ENCODE results near the gene NTF4.
"Not testable (repeated sequence)": the region's sequence is repeated elsewhere in the genome, so short reads cannot be mapped to it uniquely, and the experiment has no call there.

The NTF4 gene

GRCh38 chr19:49057636-49058234, 6.9 kb downstream of the NTF4 start, which contains the start of gene CGB7:
TSS of gene CGB7 (minus strand) at chr19:49057749. CDS start at chr19:49055375, 2,374 bp downstream.
- TF ChIP-seq USF1 (IDR thresholded peaks at IDR 0.05) (no peak), ZBTB7A (IDR thresholded peaks at IDR 0.05; ENCODE audit: low read depth) (peak; percentile 66; the same call in 1 of the 2 replicates)

DNA sequence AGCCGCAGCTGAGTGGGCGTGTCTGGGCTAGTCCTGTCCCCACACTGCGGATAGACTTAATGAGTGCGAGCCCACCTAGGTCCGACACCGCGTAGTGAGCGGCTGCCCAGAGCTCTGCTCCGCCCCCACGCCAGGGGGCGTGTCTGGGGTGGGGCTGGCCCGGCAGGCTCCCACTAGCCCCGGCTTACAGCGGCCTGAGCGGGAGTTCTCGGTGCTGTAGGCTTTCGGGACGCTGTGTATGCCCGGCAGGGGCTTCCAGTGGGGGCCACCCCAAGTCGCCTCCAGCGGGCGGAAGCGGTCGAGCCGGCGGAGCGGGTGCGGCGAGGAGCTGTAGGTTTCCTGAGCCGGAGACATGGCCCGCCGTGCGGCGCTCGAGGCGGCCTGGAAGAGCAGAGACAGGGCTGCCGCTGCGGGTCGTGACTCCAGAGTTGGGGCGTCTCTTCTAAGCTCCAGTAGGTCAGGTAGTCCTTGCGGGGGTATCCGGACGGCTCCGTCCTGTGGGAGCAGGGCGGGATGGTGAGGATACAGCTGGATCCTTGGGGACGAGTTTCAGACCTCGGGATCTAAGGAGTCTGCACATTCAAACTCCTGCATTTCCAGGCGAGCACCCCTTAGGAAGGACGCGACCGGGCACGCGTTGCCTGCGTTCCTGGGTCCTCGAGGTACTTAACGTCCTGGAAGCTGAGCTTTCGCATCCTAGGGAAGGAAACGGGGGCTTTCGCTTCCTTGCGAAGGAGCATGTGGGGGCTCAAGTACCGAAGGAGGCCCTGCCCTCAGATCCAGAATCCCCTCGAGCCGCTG, 8.3 kb downstream of the NTF4 start:
- TF ChIP-seq EGR1 (IDR thresholded peaks at IDR 0.05) (peak; percentile 59), NFIC (IDR thresholded peaks at IDR 0.05) (no peak)

- TF ChIP-seq NFIC (IDR thresholded peaks at IDR 0.05); EGR1 (IDR thresholded peaks at IDR 0.05); YY1 (IDR thresholded peaks at IDR 0.05; ENCODE audit: low read depth): not testable (repeated sequence)
Measured at GRCh38 chr19:49049011-49049410, 15.6 kb downstream of the NTF4 start, which contains the start of gene CGB8. TSS of gene CGB8 (minus strand) at chr19:49049111. CDS start at chr19:49048739, 372 bp downstream.

DNA sequence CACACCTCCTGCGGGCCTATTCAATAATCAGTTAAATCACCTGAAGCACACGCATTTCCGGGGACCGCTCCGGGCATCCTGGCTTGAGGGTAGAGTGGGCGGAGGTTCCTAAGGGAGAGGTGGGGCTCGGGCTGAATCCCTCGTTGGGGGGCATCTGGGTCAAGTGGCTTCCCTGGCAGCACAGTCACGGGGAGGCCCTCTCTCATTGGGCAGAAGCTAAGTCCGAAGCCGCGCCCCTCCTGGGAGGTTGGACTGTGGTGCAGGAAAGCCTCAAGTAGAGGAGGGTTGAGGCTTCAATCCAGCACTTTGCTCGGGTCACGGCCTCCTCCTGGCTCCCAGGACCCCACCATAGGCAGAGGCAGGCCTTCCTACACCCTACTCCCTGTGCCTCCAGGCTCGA, 21.1 kb downstream of the NTF4 start, which contains the start of gene CGB5:
TSS of gene CGB5 (plus strand) at position 301 of the 400 bp plus-strand sequence. CDS start 362 bp downstream, outside the sequence.
- TF ChIP-seq REST (IDR thresholded peaks at IDR 0.05; ENCODE audit: low read depth); TAF1 (IDR thresholded peaks at IDR 0.05; ENCODE audit: low read depth); TEAD4 (IDR thresholded peaks at IDR 0.05): not testable (repeated sequence)

GRCh38 chr19:49042177-49042576, 22.4 kb downstream of the NTF4 start:
- TF ChIP-seq YY1 (IDR thresholded peaks at IDR 0.05; ENCODE audit: low read depth), result no peak
- TF ChIP-seq TCF12 (IDR thresholded peaks at IDR 0.05; ENCODE audit: low read depth), result peak; percentile 69
- TF ChIP-seq ZBTB7A (IDR thresholded peaks at IDR 0.05; ENCODE audit: low read depth), result peak; percentile 56; the same call in 1 of the 2 replicates
- TF ChIP-seq USF1 (IDR thresholded peaks at IDR 0.05), result no peak
- TF ChIP-seq RAD21 (IDR thresholded peaks at IDR 0.05; ENCODE audit: low read depth), result no peak
- TF ChIP-seq REST (IDR thresholded peaks at IDR 0.05; ENCODE audit: low read depth), result no peak
- 0 out of 2 replicates have a peak, but pooled peaks have one; percentile 26 for TF ChIP-seq NFIC (IDR thresholded peaks at IDR 0.05)
- TF ChIP-seq CEBPB (IDR thresholded peaks at IDR 0.05), result no peak
- TF ChIP-seq CREB1 (IDR thresholded peaks at IDR 0.05; ENCODE audit: low read depth), result no peak
- peak; percentile 39; the same call in 1 of the 2 replicates for TF ChIP-seq EP300 (IDR thresholded peaks at IDR 0.05; ENCODE audit: borderline replicate concordance)
- TF ChIP-seq FOXM1 (IDR thresholded peaks at IDR 0.05; ENCODE audit: borderline replicate concordance, low read depth), result no peak
- peak; percentile 16; the same call in 1 of the 2 replicates for TF ChIP-seq TEAD4 (IDR thresholded peaks at IDR 0.05)
- TF ChIP-seq, protein P1, sequence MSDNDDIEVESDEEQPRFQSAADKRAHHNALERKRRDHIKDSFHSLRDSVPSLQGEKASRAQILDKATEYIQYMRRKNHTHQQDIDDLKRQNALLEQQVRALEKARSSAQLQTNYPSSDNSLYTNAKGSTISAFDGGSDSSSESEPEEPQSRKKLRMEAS (IDR thresholded peaks at IDR 0.05), result peak; percentile 28; the same call in 1 of the 2 replicates
- no peak for TF ChIP-seq TAF1 (IDR thresholded peaks at IDR 0.05; ENCODE audit: low read depth)
- no peak for TF ChIP-seq EGR1 (IDR thresholded peaks at IDR 0.05)

DNA sequence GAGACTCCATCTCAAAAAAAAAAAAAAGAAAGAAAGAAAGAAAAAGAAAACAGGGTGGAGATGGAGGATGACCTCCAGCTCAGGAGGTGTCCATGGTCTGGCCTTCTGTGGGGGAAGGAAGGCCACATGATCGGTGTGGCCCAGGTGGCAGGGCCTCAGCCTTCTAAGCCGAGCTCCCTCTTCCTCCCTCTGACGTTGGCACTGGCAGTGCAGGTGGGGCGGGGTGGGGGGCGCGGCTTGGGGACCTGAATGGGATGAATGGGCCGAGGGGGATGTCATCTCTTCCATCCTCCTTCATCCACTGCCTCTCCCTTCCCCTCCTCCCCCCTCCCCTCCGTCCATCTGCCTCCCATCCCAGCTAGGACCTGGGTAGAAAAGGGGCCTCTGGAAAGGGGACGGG, 24.9 kb downstream of the NTF4 start:
- 0 out of 2 replicates have a peak, but pooled peaks have one; percentile 16 for TF ChIP-seq USF1 (IDR thresholded peaks at IDR 0.05)

Measured in Ishikawa (cell line).